Sigmoid colon (tissue), 7 donors: Measurements from ENCODE around the gene PRICKLE2. TPM values are rescaled to one million over a fixed set of nuclear protein-coding genes. Genes with fewer than 3 reads are reported as not detected.

ENCODE experiments used
- DNase-seq: peaks from one replicate; pipeline ENCODE4 v3.0.0-alpha.2; 2019
- H3K27ac ChIP-seq, 4 donors: fragments of 200-600 bp; sonication (generic); one replicate each; pipeline ENCODE4 v1.5.1; 2016 to 2019; ENCODE audit warnings: mild to moderate bottlenecking in 1 of 4
- H3K27me3 ChIP-seq, 3 donors: fragments of 200-600 bp; sonication (generic); one replicate each; pipeline ENCODE4 v1.5.1; 2019; ENCODE audit warnings: mild to moderate bottlenecking in 1 of 3
- H3K36me3 ChIP-seq, 4 donors: fragments of 200-600 bp; sonication (generic); one replicate each; pipeline ENCODE4 v1.5.1; 2016 to 2019
- H3K4me1 ChIP-seq, 4 donors: fragments of 200-600 bp; sonication (generic); one replicate each; pipeline ENCODE4 v1.5.1; 2017 to 2019
- H3K4me3 ChIP-seq, 4 donors: fragments of 200-600 bp; sonication (generic); one replicate each; pipeline ENCODE4 v1.5.1; 2017 to 2019; ENCODE audit warnings: mild to moderate bottlenecking in 2 of 4, moderate library complexity in 1 of 4
- H3K9me3 ChIP-seq, 4 donors: fragments of 200-600 bp in 3 of 4; sonication (generic) in 3 of 4; one replicate each; pipeline versions ENCODE4 v1.5.1 to v1.6.1; 2013 to 2019
- EP300 ChIP-seq, 4 donors: sonication (generic); formaldehyde crosslinking; IDR thresholded peaks; one replicate each; pipeline ENCODE4 v1.6.1; 2017; ENCODE audit warnings: antibody characterized with exemption in 4 of 4
- POLR2A ChIP-seq, 2 donors: fragments of 450-650 bp; IDR thresholded peaks; one replicate each; pipeline ENCODE4 v1.6.1; 2016; ENCODE audit warnings: antibody characterized with exemption in 2 of 2, mild to moderate bottlenecking in 2 of 2, moderate library complexity in 2 of 2
- POLR2AphosphoS5 ChIP-seq, 4 donors: sonication (generic); formaldehyde crosslinking; IDR thresholded peaks; one replicate each; pipeline ENCODE4 v1.6.1; 2017; ENCODE audit warnings: antibody characterized with exemption in 4 of 4
- WGBS, 2 donors: extraction: QIAGEN DNeasy Blood & Tissue Kit; methylation state at CpG; one replicate each; pipeline ENCODE4 v1.1.7; 2013; 5-methylcytosine and 5-hydroxymethylcytosine counted together
- intact Hi-C: fragments of 100-400 bp; cut with DNase I; formaldehyde crosslinking; loops from one replicate; pipeline ENCODE4 v1.15.1; 2023
- polyA plus RNA-seq, 3 donors: library from polyadenylated mRNA; stranded (reverse); fragments of 200-250 nt; gene quantifications; one replicate each; pipeline ENCODE4 v1.2.3, GENCODE V29; 2013
- total RNA-seq, 4 donors: library from RNA; depleted of rRNA; stranded (reverse); fragments of >200 nt; gene quantifications; one replicate each; pipeline ENCODE4 v1.1.0, GENCODE V29; 2016
- TF ChIP-seq, protein P1 (sequence below), 4 experiments: fragments of 450-650 bp in 3 of 4; fragments of 200-600 bp in 1 of 4; IDR thresholded peaks; one replicate each; pipeline ENCODE4 v1.5.1; 2016 to 2019; ENCODE audit warnings: antibody characterized with exemption in 4 of 4, mild to moderate bottlenecking in 3 of 4, moderate library complexity in 2 of 4
- donor health status: healthy with polysubstance abuse.
- donor health status: Bipolar disorder and iron deficiency.
- donor health status: healthy.

The PRICKLE2 gene
- total and polyA plus RNA-seq, 7 donors = 0.69 to 96.7 (median 61.1) TPM

DNA sequence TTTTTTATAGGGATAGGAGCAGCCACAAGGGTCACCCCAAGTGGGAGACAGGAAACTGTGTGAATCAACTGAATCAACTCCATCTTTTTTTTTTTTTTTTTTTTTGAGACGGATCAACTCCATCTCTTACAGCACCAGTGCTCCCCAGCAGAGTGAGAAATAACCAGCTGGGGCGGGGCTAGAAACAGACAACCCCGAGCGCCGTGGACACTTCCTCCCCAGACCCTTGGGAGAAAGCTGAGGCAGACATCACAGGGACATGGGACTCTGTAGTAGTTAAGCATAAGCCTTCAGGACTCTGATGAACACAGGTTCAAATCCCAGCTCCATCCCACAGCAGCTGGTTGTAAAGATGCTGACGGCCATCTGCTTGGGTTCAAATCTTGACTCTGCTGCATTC lies 75.4 kb downstream of the PRICKLE2 start:
- H3K27me3 ChIP-seq = no peaks in the 10 kb centered on the region
- peak overlapping the region; percentile 84 to 96 (median 87) for H3K27ac ChIP-seq
- intact Hi-C loops = loop anchor here (5.0 to 10.0 kb wide), 4 partner anchors 72 to 192 kb away; no protein-coding TSS in a partner anchor
- peaks cover 10 to 57% (median 20%) of the 10 kb centered on the region in 4 donors for H3K36me3 ChIP-seq
- H3K9me3 ChIP-seq = no peaks in the 10 kb centered on the region
- 65 to 75% methylated on average over 6 of the region's 6 CpGs for WGBS, 2 donors
- no peak overlapping the region for H3K4me3 ChIP-seq
- H3K4me1 ChIP-seq = peaks cover 0 to 56% (median 46%) of the 10 kb centered on the region in 4 donors
- TF ChIP-seq EP300 (IDR thresholded peaks at IDR 0.05) = no peak
- TF ChIP-seq POLR2A (IDR thresholded peaks at IDR 0.05) = no peak
- DNase-seq = no peak

DNA sequence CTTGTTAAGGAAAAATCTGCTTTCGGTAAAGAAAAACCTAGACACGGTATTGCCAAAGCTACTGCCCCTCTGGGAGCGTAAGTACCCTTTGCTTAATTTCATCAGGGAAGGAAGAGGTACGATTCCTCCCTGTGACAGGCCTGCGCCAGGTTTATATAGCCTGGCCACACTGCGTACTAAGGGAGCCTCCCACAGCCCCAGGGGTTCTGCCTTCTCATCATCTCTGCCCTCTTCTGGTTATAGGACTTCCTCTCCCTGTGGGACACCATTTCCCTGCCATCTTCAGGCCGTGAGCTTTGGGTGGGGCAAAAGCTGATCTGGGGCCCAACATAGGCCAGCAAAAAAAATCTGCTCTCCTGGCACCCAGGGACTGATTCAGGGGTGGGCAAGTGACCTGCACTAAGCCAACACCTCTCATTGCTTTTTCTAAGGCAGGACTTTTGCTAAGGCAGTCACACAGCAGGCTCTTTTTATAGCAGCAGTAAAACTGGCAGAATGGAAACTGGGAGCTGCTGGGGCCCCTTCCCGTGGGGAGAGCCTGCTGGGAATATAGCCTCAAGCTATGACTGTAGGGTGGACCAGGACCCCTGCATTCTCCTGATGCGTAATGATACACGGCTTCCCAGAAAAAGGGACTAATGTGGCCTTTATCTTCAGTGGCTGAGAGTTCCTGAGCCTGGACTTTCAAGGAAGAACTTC lies 76.2 kb downstream of the PRICKLE2 start:
- H3K27ac ChIP-seq = peak overlapping the region; percentile 84 to 96 (median 87)

DNA sequence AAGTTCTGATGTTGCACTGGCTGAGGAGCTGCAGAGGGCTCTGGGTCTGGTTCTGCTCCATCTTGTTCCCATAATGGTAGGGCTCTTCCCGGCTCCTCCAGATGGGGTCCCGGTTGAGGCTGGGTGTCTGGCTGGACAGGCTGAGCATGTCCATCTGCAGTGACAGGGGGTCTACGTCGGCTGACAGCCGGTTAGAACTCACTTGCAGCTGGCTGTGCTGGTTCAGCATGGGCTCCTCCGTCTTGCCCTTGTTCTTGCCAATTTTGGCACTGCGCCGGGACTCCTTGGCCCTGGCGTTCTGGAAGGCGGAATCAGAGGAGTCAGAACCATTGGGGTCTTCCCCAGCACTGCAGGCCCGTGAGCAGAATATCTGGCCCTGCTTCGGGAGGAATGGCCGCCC lies 78.1 kb downstream of the PRICKLE2 start:
- DNase-seq = no peak
- WGBS, 2 donors = 94 to 95% methylated on average over 13 of the region's 13 CpGs
- peaks cover 6 to 54% (median 18%) of the 10 kb centered on the region in 4 donors for H3K36me3 ChIP-seq
- no peak overlapping the region for H3K4me3 ChIP-seq
- peaks cover 0 to 61% (median 57%) of the 10 kb centered on the region in 4 donors for H3K4me1 ChIP-seq
- H3K27me3 ChIP-seq = no peaks in the 10 kb centered on the region
- intact Hi-C loops = loop anchor here (5.0 to 10.0 kb wide), 3 partner anchors 112 to 195 kb away; no protein-coding TSS in a partner anchor
- TF ChIP-seq, protein P1, sequence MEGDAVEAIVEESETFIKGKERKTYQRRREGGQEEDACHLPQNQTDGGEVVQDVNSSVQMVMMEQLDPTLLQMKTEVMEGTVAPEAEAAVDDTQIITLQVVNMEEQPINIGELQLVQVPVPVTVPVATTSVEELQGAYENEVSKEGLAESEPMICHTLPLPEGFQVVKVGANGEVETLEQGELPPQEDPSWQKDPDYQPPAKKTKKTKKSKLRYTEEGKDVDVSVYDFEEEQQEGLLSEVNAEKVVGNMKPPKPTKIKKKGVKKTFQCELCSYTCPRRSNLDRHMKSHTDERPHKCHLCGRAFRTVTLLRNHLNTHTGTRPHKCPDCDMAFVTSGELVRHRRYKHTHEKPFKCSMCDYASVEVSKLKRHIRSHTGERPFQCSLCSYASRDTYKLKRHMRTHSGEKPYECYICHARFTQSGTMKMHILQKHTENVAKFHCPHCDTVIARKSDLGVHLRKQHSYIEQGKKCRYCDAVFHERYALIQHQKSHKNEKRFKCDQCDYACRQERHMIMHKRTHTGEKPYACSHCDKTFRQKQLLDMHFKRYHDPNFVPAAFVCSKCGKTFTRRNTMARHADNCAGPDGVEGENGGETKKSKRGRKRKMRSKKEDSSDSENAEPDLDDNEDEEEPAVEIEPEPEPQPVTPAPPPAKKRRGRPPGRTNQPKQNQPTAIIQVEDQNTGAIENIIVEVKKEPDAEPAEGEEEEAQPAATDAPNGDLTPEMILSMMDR (IDR thresholded peaks at IDR 0.05) = no peak
- TF ChIP-seq POLR2AphosphoS5 (IDR thresholded peaks at IDR 0.05) (no peak), POLR2A (IDR thresholded peaks at IDR 0.05) (no peak), EP300 (IDR thresholded peaks at IDR 0.05) (no peak)
- no peaks in the 10 kb centered on the region for H3K9me3 ChIP-seq
- H3K27ac ChIP-seq = peak overlapping the region in 1 of 4 donors; percentile 96

More for the DNA sequence above, 76.2 kb downstream of the PRICKLE2 start:
- H3K36me3 ChIP-seq = peaks cover 10 to 64% (median 20%) of the 10 kb centered on the region in 4 donors
- H3K27me3 ChIP-seq = no peaks in the 10 kb centered on the region
- intact Hi-C loops = loop anchor here (5.0 to 10.0 kb wide), 3 partner anchors 114 to 193 kb away; no protein-coding TSS in a partner anchor
- H3K4me3 ChIP-seq = no peak overlapping the region
- peaks cover 0 to 62% (median 52%) of the 10 kb centered on the region in 4 donors for H3K4me1 ChIP-seq
- H3K9me3 ChIP-seq = no peaks in the 10 kb centered on the region
- DNase-seq = no peak
- WGBS, 2 donors = 55 to 77% methylated on average over 10 of the region's 10 CpGs
- TF ChIP-seq, protein P1 (IDR thresholded peaks at IDR 0.05) = no peak
- TF ChIP-seq EP300 (IDR thresholded peaks at IDR 0.05) = no peak
- TF ChIP-seq POLR2AphosphoS5 (IDR thresholded peaks at IDR 0.05) = no peak
- no peak for TF ChIP-seq POLR2A (IDR thresholded peaks at IDR 0.05)

DNA sequence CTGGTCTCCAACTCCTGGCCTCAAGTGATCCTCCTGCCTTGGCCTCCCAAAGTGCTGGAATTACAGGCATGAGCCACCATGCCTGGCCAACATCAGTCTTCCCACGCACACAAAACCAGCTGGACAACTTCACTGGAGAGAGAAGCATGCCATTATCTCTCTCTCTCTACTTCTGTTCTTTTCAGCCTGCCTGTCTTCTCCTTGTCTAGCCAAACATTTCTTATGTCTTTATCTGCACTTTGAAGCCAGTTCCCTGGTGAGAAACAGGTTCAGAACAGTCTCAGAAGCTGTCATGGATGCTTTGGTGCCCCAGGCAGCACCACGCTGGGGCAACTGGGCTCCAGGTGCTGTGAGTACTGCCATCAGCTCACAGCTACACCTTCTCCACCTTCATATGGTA lies 79.8 kb downstream of the PRICKLE2 start:
- Histone ChIP-seq H3K4me3 (no peak overlapping the region), H3K27ac (peak overlapping the region in 2 of 4 donors; percentile 21 to 45), H3K9me3 (no peaks in the 10 kb centered on the region), H3K4me1 (peaks cover 0 to 59% (median 52%) of the 10 kb centered on the region in 4 donors), H3K36me3 (peaks cover 6 to 64% (median 21%) of the 10 kb centered on the region in 4 donors), H3K27me3 (no peaks in the 10 kb centered on the region)
- no peak for DNase-seq
- TF ChIP-seq POLR2AphosphoS5 (IDR thresholded peaks at IDR 0.05) (peak in 1 of 4 donors; percentile 27), POLR2A (IDR thresholded peaks at IDR 0.05) (no peak)
- WGBS, 2 donors = 90 to 95% methylated on average over 2 of the region's 2 CpGs
- intact Hi-C loops = loop anchor here (5.0 to 10.0 kb wide), 3 partner anchors 111 to 197 kb away; no protein-coding TSS in a partner anchor

DNA sequence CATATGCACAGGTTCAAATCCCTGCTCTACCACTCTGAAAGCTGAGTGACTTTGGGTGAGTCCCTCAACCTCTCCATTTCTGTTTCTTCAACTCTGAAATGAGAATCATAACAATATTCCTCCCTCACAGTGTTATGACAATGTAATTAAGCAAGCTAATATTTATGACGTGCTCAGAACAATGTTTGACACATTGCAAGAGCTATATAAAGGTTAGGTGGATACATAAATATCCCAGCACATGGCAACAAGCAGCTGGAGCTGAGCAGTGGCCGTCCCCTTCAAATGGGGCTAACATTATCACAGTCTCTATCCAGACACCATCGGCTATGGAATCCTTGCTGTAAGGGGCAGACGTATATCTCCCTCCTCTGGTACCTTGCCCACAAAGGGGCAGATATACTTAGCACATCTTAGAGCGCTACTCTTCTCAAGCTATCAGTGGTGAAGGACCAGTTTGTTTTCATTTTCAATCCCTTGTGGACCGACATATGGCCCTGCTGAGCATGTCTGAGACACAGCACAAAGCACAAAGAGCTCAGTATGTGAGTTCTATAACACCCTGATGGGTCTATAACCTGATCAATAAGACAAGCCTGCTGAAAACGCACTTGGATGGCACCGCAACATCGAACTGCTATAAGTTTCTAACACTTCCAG lies 80.9 kb downstream of the PRICKLE2 start:
- DNase-seq = no peak
- WGBS, 2 donors = 89 to 94% methylated on average over 9 of the region's 9 CpGs
- H3K4me1 ChIP-seq = peaks cover 0 to 52% (median 44%) of the 10 kb centered on the region in 4 donors
- intact Hi-C loops = loop anchor here (10.0 kb wide), 1 partner anchor 110 kb away; no protein-coding TSS in a partner anchor
- TF ChIP-seq EP300 (IDR thresholded peaks at IDR 0.05) = no peak
- no peak for TF ChIP-seq POLR2A (IDR thresholded peaks at IDR 0.05)
- no peak for TF ChIP-seq POLR2AphosphoS5 (IDR thresholded peaks at IDR 0.05)
- TF ChIP-seq, protein P1 (IDR thresholded peaks at IDR 0.05) = no peak
- peaks cover 6 to 74% (median 21%) of the 10 kb centered on the region in 4 donors for H3K36me3 ChIP-seq
- no peaks in the 10 kb centered on the region for H3K9me3 ChIP-seq
- H3K27me3 ChIP-seq = no peaks in the 10 kb centered on the region
- peak overlapping the region; percentile 9 to 70 (median 56) for H3K27ac ChIP-seq
- H3K4me3 ChIP-seq = no peak overlapping the region
